ENCODE results near the gene ACP5. TPM values are rescaled to one million over a fixed set of nuclear protein-coding genes. Genes with fewer than 3 reads are reported as not detected.
"Not testable (repeated sequence)": the region's sequence is repeated elsewhere in the genome, so short reads cannot be mapped to it uniquely, and the experiment has no call there.

ACP5 gene
- not detected in 2 replicates for total RNA-seq (2014; rRNA removed)
- not detected for Bru-seq, nascent RNA
- not detected for BruChase-seq, experiment 1, labeled RNA remaining after a 6-hour chase
- BruChase-seq, experiment 2, labeled RNA remaining after a 2-hour chase, result not detected
- long read RNA-seq, partial matches to known transcripts, result 0 of 2 reads
- long read RNA-seq, other reads (novel, unspliced or antisense), result 2 of 2 reads

- CTCF ChIA-PET, result no interaction called here
Measured at GRCh38 chr19:11577451-11578257, at the start of gene ACP5. Gene ACP5 (minus strand): TSS chr19:11577645. CDS start chr19:11577317, 328 bp downstream.

DNA sequence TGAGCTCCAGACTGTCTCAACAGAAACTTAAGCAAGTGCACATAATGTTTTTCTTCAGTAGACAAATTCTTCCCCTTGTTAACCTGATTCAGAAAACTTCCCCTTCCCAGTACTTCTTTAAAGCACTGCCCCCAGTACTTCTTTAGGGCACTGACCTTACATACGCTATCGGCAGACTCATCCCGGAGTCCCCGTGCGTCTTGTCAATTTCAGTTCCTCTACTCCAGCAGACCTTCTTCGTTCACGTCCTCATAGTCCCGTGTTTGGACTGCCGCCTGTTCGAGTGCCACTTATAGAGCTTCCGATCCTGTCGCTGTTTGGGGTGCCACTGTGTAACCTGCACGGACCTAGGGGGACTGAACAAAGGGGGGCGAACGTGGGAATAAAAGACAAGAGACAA, 48.8 kb upstream of the ACP5 start:
- intact Hi-C loops (cut with micrococcal nuclease), result no loop called here
- Histone ChIP-seq H4K20me1 (ENCODE audit: low read length) (no peaks in the 10 kb centered on the region), H2AFZ (ENCODE audit: low read length) (no peak overlapping the region), H3F3A (ENCODE audit: low read length, unreplicated experiment) (no peaks in the 10 kb centered on the region), H3K4me1 (ENCODE audit: insufficient read depth, low read length) (peaks cover 28% of the 10 kb centered on the region), H3K27ac (ENCODE audit: low read length) (no peak overlapping the region), H3K27me3 (ENCODE audit: low read length) (no peaks in the 10 kb centered on the region), H3K79me2 (ENCODE audit: low read length) (no peaks in the 10 kb centered on the region), H3K36me3 (ENCODE audit: low read depth, low read length) (peaks cover under 1% of the 10 kb centered on the region; the same call in 1 of the 2 replicates), H3K4me3 (ENCODE audit: low read length) (no peak overlapping the region), H3K4me2 (ENCODE audit: low read length) (no peak overlapping the region), H3K9ac (ENCODE audit: low read length) (no peak overlapping the region), H3K9me3 (ENCODE audit: low read length) (no peaks in the 10 kb centered on the region), H3K9me2 (replicated peaks; ENCODE audit: low read length) (no peaks in the 10 kb centered on the region)
- no peak for TF ChIP-seq EZH2phosphoT487 (IDR thresholded peaks at IDR 0.05; ENCODE audit: borderline replicate concordance, low read length)
- CTCF ChIA-PET, result no interaction called here
- POLR2A ChIA-PET (ENCODE audit: unreplicated experiment), result interaction anchor here (0.6 kb wide), 1 partner anchor 539 kb away, joined by 3 read pairs; no protein-coding TSS in a partner anchor
- no peak for ATAC-seq
- no TSS peak for BruUV-seq (replicated peaks)
- DNase-seq, result no peak

More at GRCh38 chr19:11577451-11578257, at the start of gene ACP5:
- POLR2A ChIA-PET (ENCODE audit: unreplicated experiment), result no interaction called here
- intact Hi-C loops (cut with micrococcal nuclease), result no loop called here
- H3K27me3 ChIP-seq (ENCODE audit: low read length), result no peaks in the 10 kb centered on the region
- H3K9me2 ChIP-seq (replicated peaks; ENCODE audit: low read length), result no peaks in the 10 kb centered on the region
- no peaks in the 10 kb centered on the region for H3F3A ChIP-seq (ENCODE audit: low read length, unreplicated experiment)
- H4K20me1 ChIP-seq (ENCODE audit: low read length), result no peaks in the 10 kb centered on the region
- no peak for DNase-seq
- H3K9ac ChIP-seq (ENCODE audit: low read length), result no peak within 1 kb of the TSS
- no TSS peak for BruUV-seq (replicated peaks)
- no peak within 1 kb of the TSS for H3K4me3 ChIP-seq (ENCODE audit: low read length)
- H3K79me2 ChIP-seq (ENCODE audit: low read length), result no peaks in the 10 kb centered on the region
- no peak within 1 kb of the TSS for H3K27ac ChIP-seq (ENCODE audit: low read length)
- ATAC-seq, result no peak
- TF ChIP-seq EZH2phosphoT487 (IDR thresholded peaks at IDR 0.05; ENCODE audit: borderline replicate concordance, low read length) (no peak), EZH2 (IDR thresholded peaks at IDR 0.05; ENCODE audit: low read length, unreplicated experiment) (no peak)
- no peaks in the 10 kb centered on the region for H3K4me1 ChIP-seq (ENCODE audit: insufficient read depth, low read length)
- no peaks in the 10 kb centered on the region for H3K36me3 ChIP-seq (ENCODE audit: low read depth, low read length)
- H3K9me3 ChIP-seq (ENCODE audit: low read length), result no peaks in the 10 kb centered on the region
- no peak within 1 kb of the TSS for H3K4me2 ChIP-seq (ENCODE audit: low read length)
- no peak within 1 kb of the TSS for H2AFZ ChIP-seq (ENCODE audit: low read length)

- H3K9me2 ChIP-seq (replicated peaks; ENCODE audit: low read length), result no peaks in the 10 kb centered on the region
- peak overlapping the region; percentile 91 for H3K4me2 ChIP-seq (ENCODE audit: low read length)
- DNase-seq, result peak; percentile 61
- peak overlapping the region; percentile 64 for H3K4me3 ChIP-seq (ENCODE audit: low read length)
- no peaks in the 10 kb centered on the region for H3K79me2 ChIP-seq (ENCODE audit: low read length)
- H3K9ac ChIP-seq (ENCODE audit: low read length), result 0 out of 2 replicates have a peak overlapping the region, but pooled peaks have one; percentile 7
- peak; percentile 65 for ATAC-seq
- ChIA-PET POLR2A (ENCODE audit: unreplicated experiment) (interaction anchor here (0.6 kb wide), 1 partner anchor 40 kb away, joined by 5 read pairs; no protein-coding TSS in a partner anchor), CTCF (no interaction called here)
- peaks cover 22% of the 10 kb centered on the region for H3K36me3 ChIP-seq (ENCODE audit: low read depth, low read length)
- no peaks in the 10 kb centered on the region for H4K20me1 ChIP-seq (ENCODE audit: low read length)
- no peaks in the 10 kb centered on the region for H3F3A ChIP-seq (ENCODE audit: low read length, unreplicated experiment)
- intact Hi-C loops (cut with micrococcal nuclease), result loop anchor here (1.0 kb wide), 1 partner anchor 15 kb away; no protein-coding TSS in a partner anchor
- H3K27ac ChIP-seq (ENCODE audit: low read length), result no peak overlapping the region
- no TSS peak for BruUV-seq (replicated peaks)
- H3K9me3 ChIP-seq (ENCODE audit: low read length), result no peaks in the 10 kb centered on the region
- peaks cover 28% of the 10 kb centered on the region for H3K4me1 ChIP-seq (ENCODE audit: insufficient read depth, low read length)
- H3K27me3 ChIP-seq (ENCODE audit: low read length), result no peaks in the 10 kb centered on the region
- H2AFZ ChIP-seq (ENCODE audit: low read length), result peak overlapping the region; percentile 68
- TF ChIP-seq EZH2 (IDR thresholded peaks at IDR 0.05; ENCODE audit: low read length, unreplicated experiment) (no peak), EZH2phosphoT487 (IDR thresholded peaks at IDR 0.05; ENCODE audit: borderline replicate concordance, low read length) (no peak), CTCF (conservative IDR thresholded peaks at IDR 0.05; ENCODE audit: low read depth, low read length) (no peak)
Measured at GRCh38 chr19:11624069-11624463, 46.6 kb upstream of the ACP5 start.

DNA sequence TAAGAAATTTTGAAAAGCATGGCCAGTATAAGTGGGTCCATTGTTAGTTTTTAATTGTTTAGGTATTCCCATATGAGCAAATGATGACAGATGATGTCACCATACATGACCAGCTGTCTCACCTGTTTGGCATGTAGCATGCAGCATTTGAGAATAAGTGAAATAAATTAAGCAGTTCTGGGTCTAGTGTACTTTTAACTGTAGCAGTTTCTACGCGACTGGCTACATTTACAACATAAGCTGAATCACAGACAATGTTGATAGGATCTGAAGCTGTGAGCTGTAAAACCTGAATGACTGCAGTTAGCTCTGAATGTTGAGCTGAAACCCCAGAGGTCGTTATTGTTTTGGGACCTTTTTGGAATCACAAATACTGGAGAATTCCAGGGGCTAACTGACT, 45.0 kb upstream of the ACP5 start:
- H3K79me2 ChIP-seq (ENCODE audit: low read length); H3K9ac ChIP-seq (ENCODE audit: low read length); H3K27me3 ChIP-seq (ENCODE audit: low read length); intact Hi-C loops (cut with micrococcal nuclease); H2AFZ ChIP-seq (ENCODE audit: low read length); H4K20me1 ChIP-seq (ENCODE audit: low read length); ATAC-seq; H3K4me3 ChIP-seq (ENCODE audit: low read length); H3F3A ChIP-seq (ENCODE audit: low read length, unreplicated experiment); H3K9me2 ChIP-seq (replicated peaks; ENCODE audit: low read length); BruUV-seq (replicated peaks): not testable (repeated sequence)
- Histone ChIP-seq H3K9me3 (ENCODE audit: low read length) (peaks cover 13% of the 10 kb centered on the region), H3K36me3 (ENCODE audit: low read depth, low read length) (peaks cover 39% of the 10 kb centered on the region), H3K4me2 (ENCODE audit: low read length) (peak overlapping the region; percentile 91; the same call in 1 of the 2 replicates), H3K4me1 (ENCODE audit: insufficient read depth, low read length) (peaks cover 28% of the 10 kb centered on the region), H3K27ac (ENCODE audit: low read length) (peak overlapping the region; percentile 31)
- POLR2A ChIA-PET (ENCODE audit: unreplicated experiment), result interaction anchor here (0.5 kb wide), 1 partner anchor 518 kb away, joined by 3 read pairs; the partner anchor contains the start of gene ZNF20
- peak; percentile 79 for DNase-seq
- CTCF ChIA-PET, result interaction anchor here (0.6 to 0.7 kb wide), 2 partner anchors 13 to 83 kb away, joined by 3 read pairs; no protein-coding TSS in a partner anchor

Data from PC-3 (cell line).